CD4-positive, alpha-beta T cell (primary cell): ENCODE data around the gene MFAP2. TPM values are rescaled to one million over a fixed set of nuclear protein-coding genes. Genes with fewer than 3 reads are reported as not detected.

Experiments
- ATAC-seq: fragments of 200-7000 bp; cut with Tn5 transposase; one replicate; pipeline ENCODE4 v1.10.0; 2022; ENCODE audit warnings: mild to moderate bottlenecking; ENCODE audit not compliant: poor library complexity
- CTCF ChIA-PET: fragments of 350-600 bp; sonication (Branson Sonifier 250); formaldehyde crosslinking; loops from one replicate; lab custom pipeline; 2021; ENCODE audit warnings: antibody characterized with exemption, inconsistent platforms; lab: Charles Lee
- POLR2A ChIA-PET: fragments of 350-600 bp; sonication (Branson Sonifier 250); formaldehyde crosslinking; loops from one replicate; lab custom pipeline; 2021; ENCODE audit warnings: antibody characterized with exemption, inconsistent platforms; lab: Charles Lee
- DNase-seq, 14 experiments: peaks; one replicate each; pipeline ENCODE4 v3.0.0-alpha.2; 2013 to 2020; ENCODE audit warnings: mixed read lengths in 2 of 14
- H3K27ac ChIP-seq, 2 donors: one replicate each; pipeline versions ENCODE4 v1.5.1 to v1.7.0; 2013; ENCODE audit warnings: low read length in 2 of 2, low read depth in 1 of 2, mild to moderate bottlenecking in 1 of 2
- H3K27me3 ChIP-seq, 2 experiments: 1 replicate in 1 of 2; 2 replicates in 1 of 2; pipeline versions ENCODE4 v1.6.1 to v1.7.0; 2013; ENCODE audit warnings: low read length in 2 of 2, control low read depth in 1 of 2, mild to moderate bottlenecking in 1 of 2, moderate library complexity in 1 of 2; ENCODE audit not compliant: insufficient read depth in 2 of 2, control insufficient read depth in 1 of 2
- H3K36me3 ChIP-seq: one replicate; pipeline ENCODE4 v1.6.1; 2013; ENCODE audit warnings: low read length, control low read depth; ENCODE audit not compliant: insufficient read depth
- H3K4me1 ChIP-seq: one replicate; pipeline ENCODE4 v1.6.1; 2013; ENCODE audit warnings: low read length, control low read depth; ENCODE audit not compliant: insufficient read depth
- H3K4me3 ChIP-seq: one replicate; pipeline ENCODE4 v1.5.1; 2013; ENCODE audit warnings: mild to moderate bottlenecking, low read length, moderate library complexity
- H3K9me3 ChIP-seq, 2 experiments: 1 replicate in 1 of 2; 2 replicates in 1 of 2; pipeline versions ENCODE4 v1.6.1 to v1.7.0; 2013; ENCODE audit warnings: low read length in 2 of 2, mild to moderate bottlenecking in 2 of 2, control low read depth in 1 of 2, moderate library complexity in 1 of 2; ENCODE audit not compliant: control insufficient read depth in 1 of 2, insufficient read depth in 1 of 2
- H3K27ac Mint-ChIP-seq: one replicate; pipeline ENCODE4 v1.8.0; 2020; ENCODE audit warnings: mixed read lengths
- H3K27me3 Mint-ChIP-seq: one replicate; pipeline ENCODE4 v1.8.0; 2021; ENCODE audit warnings: mixed read lengths
- H3K36me3 Mint-ChIP-seq: one replicate; pipeline ENCODE4 v1.8.0; 2021; ENCODE audit warnings: low read depth, mixed read lengths
- H3K4me1 Mint-ChIP-seq: one replicate; pipeline ENCODE4 v1.8.0; 2021; ENCODE audit warnings: low read depth, mixed read lengths
- H3K4me3 Mint-ChIP-seq: one replicate; pipeline ENCODE4 v1.8.0; 2020; ENCODE audit warnings: mild to moderate bottlenecking, mixed read lengths
- H3K9me3 Mint-ChIP-seq: one replicate; pipeline ENCODE4 v1.8.0; 2020; ENCODE audit warnings: mixed read lengths
- intact Hi-C, 2 experiments: fragments of 100-400 bp; cut with DNase I in 1 of 2; cut with micrococcal nuclease in 1 of 2; formaldehyde crosslinking; loops; one replicate each; pipeline versions ENCODE4 v1.15.1 to v1.9.0; 2023 to 2025; cut with DNase I, micrococcal nuclease
- total RNA-seq, 174 experiments: library from RNA in 2 of 174; stranded (reverse) in 2 of 174; gene quantifications; one replicate each; pipeline ENCODE4 v1.2.3 and lab custom pipeline; 2021 to 2026
- TF ChIP-seq, protein P1 (sequence below): fragments of 200-600 bp; IDR thresholded peaks from one replicate; pipeline ENCODE4 v1.8.0; 2022; ENCODE audit warnings: antibody characterized with exemption, mild to moderate bottlenecking

The MFAP2 gene
- total RNA-seq, 2 experiments from 2014 or later = not detected

DNA sequence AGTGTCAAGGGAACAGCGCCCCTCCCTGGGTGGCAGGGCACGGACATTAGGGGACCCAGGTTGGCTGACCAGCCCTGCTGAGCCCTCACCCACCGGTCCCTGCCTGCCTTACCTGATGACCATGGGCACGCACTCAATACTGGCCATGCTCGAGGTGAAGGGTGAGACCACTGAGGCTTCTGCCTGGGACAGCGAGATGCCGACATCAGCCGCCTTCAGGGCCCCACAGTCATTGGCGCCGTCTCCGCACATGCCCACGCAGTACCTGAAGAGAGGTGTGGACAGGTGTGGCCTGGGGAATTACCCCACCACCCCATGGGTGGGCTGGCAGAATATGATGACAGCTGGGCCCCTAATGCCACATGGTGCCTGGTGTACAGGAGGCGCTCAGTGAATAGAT, 7.8 kb upstream of the MFAP2 start:
- TF ChIP-seq, protein P1, sequence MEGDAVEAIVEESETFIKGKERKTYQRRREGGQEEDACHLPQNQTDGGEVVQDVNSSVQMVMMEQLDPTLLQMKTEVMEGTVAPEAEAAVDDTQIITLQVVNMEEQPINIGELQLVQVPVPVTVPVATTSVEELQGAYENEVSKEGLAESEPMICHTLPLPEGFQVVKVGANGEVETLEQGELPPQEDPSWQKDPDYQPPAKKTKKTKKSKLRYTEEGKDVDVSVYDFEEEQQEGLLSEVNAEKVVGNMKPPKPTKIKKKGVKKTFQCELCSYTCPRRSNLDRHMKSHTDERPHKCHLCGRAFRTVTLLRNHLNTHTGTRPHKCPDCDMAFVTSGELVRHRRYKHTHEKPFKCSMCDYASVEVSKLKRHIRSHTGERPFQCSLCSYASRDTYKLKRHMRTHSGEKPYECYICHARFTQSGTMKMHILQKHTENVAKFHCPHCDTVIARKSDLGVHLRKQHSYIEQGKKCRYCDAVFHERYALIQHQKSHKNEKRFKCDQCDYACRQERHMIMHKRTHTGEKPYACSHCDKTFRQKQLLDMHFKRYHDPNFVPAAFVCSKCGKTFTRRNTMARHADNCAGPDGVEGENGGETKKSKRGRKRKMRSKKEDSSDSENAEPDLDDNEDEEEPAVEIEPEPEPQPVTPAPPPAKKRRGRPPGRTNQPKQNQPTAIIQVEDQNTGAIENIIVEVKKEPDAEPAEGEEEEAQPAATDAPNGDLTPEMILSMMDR = no peak
- intact Hi-C loops = no loop called here
- peaks cover 0 to 2% of the 10 kb centered on the region in 2 experiments for H3K27me3 ChIP-seq
- peaks cover 4% of the 10 kb centered on the region for H3K27me3 Mint-ChIP-seq
- H3K27ac ChIP-seq = no peak overlapping the region
- no peaks in the 10 kb centered on the region for H3K9me3 Mint-ChIP-seq
- DNase-seq (no peak), ATAC-seq (no peak)
- ChIA-PET CTCF (no interaction called here), POLR2A (no interaction called here)
- peaks cover 35% of the 10 kb centered on the region for H3K36me3 Mint-ChIP-seq
- H3K27ac Mint-ChIP-seq = no peak overlapping the region
- H3K4me3 Mint-ChIP-seq = no peak overlapping the region
- no peaks in the 10 kb centered on the region for H3K4me1 Mint-ChIP-seq
- H3K4me3 ChIP-seq = no peak overlapping the region
- H3K9me3 ChIP-seq = no peaks in the 10 kb centered on the region
- H3K36me3 ChIP-seq = peaks cover 37% of the 10 kb centered on the region
- no peaks in the 10 kb centered on the region for H3K4me1 ChIP-seq

DNA sequence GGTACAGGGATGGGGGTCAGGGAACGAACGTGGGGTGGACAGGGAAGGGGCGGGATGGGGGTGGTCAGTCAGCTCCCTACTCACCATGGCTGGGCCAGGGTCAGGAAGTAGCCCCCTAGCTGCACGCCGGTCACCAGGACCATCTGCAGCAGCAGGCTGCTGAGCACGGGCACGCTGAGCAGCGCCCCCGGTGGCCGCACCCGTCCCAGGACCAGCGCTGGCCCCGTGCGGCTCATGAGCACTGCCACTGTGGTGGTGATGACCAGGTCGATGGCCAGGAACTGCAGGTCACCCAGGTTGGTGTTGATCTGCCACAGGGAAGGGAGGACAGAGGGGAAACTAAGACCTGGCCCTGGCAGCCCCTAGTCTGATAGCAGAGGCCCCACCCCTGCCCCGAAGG, 6.5 kb upstream of the MFAP2 start:
- Histone ChIP-seq H3K36me3 (peaks cover 37% of the 10 kb centered on the region), H3K27me3 (peaks cover 0 to 6% of the 10 kb centered on the region in 2 experiments), H3K9me3 (no peaks in the 10 kb centered on the region), H3K4me1 (no peaks in the 10 kb centered on the region), H3K27ac (no peak overlapping the region), H3K4me3 (no peak overlapping the region)
- H3K27ac Mint-ChIP-seq = no peak overlapping the region
- intact Hi-C loops = no loop called here
- TF ChIP-seq, protein P1 = no peak
- ChIA-PET CTCF (no interaction called here), POLR2A (no interaction called here)
- peaks cover 35% of the 10 kb centered on the region for H3K36me3 Mint-ChIP-seq
- no peak overlapping the region for H3K4me3 Mint-ChIP-seq
- H3K4me1 Mint-ChIP-seq = no peaks in the 10 kb centered on the region
- H3K27me3 Mint-ChIP-seq = peaks cover 9% of the 10 kb centered on the region
- no peaks in the 10 kb centered on the region for H3K9me3 Mint-ChIP-seq
- no peak for ATAC-seq
- no peak for DNase-seq

DNA sequence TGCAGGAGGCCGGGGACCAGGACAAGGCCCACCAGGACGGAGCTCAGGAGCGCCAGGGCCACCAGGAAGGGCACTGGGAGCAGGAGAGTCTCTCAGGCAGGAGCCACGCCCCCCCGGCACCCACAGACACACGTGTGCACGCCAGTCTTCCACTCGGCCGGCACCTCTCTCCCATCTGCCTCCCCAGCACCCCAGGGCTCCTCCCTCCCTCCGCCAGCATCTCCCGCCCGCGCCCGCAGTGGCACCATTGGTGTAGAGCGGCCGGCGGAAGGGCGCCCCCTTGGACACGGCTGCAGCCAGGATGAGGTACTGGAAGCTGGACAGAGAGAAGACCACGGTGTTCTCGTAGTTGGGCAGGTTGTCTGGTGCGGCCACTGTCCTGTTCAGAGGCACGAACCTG, 6.1 kb upstream of the MFAP2 start:
- Histone ChIP-seq H3K36me3 (peaks cover 33% of the 10 kb centered on the region), H3K9me3 (no peaks in the 10 kb centered on the region), H3K27ac (no peak overlapping the region), H3K4me3 (no peak overlapping the region), H3K4me1 (no peaks in the 10 kb centered on the region), H3K27me3 (peaks cover 0 to 8% of the 10 kb centered on the region in 2 experiments)
- intact Hi-C loops = no loop called here
- Mint-ChIP-seq H3K36me3 (peaks cover 35% of the 10 kb centered on the region), H3K4me3 (no peak overlapping the region), H3K9me3 (no peaks in the 10 kb centered on the region), H3K27me3 (peaks cover 11% of the 10 kb centered on the region), H3K27ac (no peak overlapping the region), H3K4me1 (no peaks in the 10 kb centered on the region)
- CTCF ChIA-PET = no interaction called here
- ATAC-seq = no peak
- TF ChIP-seq, protein P1 = no peak
- POLR2A ChIA-PET = no interaction called here
- DNase-seq = no peak
